ENCODE data around the gene ARHGAP25.

Gene ARHGAP25

DNA sequence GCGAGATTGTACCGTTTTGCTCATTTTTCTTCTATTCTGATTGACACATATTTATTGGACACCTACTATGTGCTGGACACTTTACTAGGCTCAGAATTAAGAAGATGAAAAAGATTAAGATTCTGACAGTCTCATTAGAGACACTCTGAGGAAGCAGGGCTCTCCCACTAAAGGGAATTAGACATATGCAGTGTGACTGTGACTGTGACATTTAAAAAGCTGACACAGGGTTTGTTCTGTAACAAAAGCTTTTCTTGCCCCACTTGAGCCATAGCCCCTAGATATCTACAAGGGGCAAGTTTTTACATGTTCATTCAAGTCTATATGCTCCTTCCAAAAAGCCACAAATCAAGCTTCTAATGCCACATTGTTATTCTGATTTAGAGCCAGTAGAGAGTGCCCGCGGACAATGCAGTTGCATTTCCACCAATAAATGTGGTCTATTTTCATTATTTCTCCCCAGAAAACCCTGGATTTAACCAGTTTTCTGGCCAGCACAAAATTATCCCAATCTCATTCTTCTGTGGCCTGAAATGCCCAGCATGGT is 9.8 kb downstream of the ARHGAP25 start:
- no peak for DNase-seq

DNA sequence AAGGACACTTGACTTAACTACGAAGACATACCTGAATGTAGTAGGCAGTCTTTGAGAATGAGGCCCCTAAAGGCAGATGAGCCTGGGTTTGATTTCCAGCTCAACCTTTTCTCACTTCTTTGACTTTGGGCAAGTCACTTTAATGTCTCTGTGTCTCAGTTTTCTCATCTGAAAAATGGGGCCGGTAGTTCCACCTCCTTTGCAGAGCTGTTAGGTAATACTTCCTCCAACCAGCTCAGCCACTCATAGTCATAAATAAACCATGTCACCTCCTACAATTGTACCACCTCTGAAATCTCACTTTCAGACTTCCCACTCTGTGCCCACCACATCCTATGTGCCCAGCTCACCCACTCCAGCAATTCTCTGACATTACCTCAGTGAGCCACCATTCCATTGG is 10.4 kb downstream of the ARHGAP25 start:
- DNase-seq = no peak

DNA sequence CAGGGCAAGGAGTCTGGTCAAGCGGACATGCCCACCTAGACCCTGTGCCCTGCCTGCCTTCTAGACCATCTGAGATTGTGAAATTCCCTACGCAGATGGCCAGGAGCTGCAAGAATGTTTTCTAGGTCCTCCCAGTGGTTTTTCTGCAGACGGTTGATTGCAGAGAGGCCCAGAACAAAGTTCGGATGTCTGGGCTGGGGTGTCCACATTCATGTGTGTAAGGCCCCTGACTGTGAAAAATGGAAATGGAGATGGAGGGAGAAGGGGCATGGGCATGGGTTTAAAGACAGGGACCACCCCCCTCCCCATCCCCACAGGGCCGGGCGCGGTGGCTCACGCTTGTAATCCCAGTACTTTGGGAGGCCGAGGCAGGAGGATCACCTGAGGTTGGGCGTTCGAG is 11.8 kb downstream of the ARHGAP25 start:
- DNase-seq = no peak

DNA sequence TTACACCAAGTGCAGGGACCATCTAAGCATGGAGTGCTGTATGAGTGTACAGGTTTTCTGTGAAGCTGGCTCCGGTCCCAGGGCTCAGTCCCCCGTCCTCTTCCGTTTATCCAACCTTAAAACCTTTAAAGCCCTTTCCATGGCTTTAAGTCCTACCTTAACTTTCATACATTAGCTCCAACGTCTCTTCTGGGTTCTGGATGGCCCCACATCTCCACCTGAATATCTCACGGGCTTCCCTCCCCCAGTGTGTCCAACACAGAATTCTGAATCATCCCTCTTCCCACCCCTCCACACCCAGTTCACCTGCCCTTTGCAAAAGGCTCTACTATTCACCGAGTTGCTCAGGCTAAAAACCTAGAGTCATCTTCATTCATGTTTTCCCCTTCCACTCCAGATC is 12.8 kb downstream of the ARHGAP25 start:
- DNase-seq = no peak

DNA sequence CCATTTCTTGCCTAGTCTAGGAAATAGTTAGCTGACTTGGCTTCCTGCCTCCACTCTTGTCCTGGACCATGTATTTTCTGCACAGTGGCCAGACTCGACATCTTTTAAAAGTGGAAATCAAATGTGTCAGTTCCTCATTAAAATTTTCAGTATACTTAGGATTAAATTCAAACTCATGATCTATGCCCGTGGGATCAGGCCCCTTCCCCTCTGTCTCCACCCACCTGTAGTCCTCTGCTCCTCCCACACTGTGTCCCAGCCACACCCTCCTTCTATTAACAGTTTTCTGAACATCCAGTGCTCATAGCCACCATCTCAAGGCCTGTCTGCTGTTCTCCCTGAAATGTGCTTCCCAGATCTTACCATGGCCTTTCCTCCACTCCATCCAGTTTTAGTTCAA is 13.3 kb downstream of the ARHGAP25 start:
- no peak for DNase-seq

DNA sequence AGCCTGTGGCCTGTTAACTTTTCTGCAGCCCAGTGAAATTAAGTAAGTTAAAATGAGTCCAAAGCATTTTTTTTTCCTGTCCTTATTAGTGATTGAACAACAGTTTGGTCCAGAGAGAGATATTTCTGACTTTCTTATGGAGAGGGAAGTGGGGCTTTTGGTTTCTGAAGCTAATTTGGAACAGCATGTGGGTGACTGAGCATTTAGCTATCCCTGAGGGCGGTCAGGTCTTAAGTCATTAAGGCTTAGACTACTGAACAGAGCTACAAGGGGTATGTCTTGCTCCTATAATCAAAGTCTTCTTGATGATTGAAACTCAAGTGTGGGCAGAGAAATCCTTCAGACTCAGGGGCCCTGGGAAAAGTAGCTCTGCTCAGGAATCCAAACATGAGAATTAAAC is 14.0 kb downstream of the ARHGAP25 start:
- no peak for DNase-seq

DNA sequence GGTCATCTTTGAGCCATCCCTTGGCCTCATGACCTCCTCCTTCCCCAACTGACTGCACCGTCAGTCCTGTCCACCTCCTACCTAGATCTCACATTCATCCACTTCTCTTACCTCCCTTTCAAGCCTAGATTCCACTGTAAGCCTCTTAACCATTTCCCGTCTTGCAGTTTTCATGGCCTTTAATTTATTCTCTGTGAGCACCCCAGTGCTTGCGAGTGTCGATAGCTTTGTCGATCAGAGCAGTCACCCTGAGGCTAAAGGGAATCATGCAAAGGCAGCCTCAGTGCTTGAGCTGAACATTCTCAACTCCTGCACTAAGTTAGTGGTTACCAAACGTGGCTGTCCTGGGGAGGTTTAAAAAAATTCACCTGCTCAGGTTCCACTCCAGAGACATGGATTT is 14.7 kb downstream of the ARHGAP25 start:
- DNase-seq = no peak

DNA sequence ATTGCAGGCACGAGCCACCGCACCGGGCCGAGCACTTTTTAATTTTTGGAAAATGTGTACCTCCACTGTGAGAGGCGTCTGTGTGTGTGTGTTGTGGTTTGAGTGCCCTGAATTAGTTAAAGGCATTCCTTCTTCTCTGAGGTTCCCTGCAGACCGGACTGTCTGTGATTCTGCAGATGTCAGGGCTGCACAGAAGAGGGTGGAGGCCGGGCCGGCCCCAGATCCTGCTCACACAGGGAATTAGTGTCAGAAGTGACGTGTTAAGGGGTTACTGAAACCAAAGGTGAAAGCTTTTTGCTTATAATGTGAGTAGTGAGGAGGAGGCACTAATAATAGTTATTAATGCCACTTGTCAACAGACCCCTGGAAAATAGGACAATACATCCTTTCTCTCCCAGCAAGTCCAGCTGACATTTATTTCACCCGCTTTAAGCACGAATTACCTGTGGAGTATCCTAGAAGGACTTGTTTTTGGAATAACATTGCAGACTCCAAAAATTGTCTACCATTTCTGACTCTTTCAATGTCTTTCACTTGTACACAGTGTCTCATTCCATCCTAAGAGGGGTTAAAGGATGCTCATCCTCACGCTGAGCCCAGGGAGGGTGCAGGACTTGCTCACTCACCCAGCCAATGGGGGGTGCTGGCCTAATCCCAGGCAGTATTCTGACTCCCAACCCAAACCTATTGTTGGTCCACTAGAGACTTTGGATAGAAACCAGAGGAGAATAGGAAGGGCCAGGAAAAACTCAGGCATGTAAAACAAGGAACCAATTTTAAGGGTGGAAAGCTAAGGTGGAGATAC is 16.2 kb downstream of the ARHGAP25 start:
- no peak for DNase-seq

DNA sequence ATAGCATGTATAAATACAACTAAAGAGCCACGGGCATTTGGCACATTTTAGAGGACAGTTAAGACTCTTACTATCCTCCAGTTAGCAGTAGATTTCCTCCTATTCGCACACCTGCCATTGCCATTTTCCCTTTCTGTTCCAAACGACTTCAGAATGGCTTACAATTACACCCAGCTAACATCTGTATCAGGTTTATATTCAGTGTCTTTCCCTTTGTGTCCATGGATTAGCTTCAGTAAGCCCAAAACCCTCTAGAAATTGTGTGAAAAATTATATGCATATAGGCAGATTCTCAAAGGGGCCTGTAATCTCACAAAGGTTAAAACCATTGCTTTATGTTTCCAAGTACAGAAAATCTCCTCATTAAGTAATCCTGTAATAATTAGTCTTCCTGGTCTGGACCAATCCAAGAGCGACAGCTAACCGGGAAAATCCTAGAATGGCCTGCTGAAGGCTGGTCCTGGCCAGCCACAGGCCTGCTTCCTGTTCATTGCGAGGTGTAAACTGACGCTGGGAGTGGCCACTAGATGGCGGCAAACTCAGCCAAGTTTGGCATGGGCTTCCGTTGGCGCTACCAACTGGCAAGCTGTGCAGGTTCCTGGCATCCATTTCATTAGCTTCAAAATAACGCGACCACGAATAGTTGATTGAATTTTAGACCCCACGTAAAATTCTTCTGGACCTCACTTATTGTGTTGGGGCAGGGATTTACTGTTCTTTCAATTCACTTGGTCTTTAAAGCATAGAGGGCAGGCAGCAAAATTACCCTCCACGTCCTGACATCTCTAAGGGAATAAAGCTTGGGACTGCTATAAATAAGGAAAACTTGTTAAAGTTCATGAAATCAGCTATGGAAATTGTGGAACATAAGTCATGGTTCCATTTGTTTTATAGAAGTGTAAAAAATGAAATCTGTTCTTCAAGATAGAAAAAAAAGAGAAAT is 17.1 kb downstream of the ARHGAP25 start:
- DNase-seq = peak; percentile 90

DNA sequence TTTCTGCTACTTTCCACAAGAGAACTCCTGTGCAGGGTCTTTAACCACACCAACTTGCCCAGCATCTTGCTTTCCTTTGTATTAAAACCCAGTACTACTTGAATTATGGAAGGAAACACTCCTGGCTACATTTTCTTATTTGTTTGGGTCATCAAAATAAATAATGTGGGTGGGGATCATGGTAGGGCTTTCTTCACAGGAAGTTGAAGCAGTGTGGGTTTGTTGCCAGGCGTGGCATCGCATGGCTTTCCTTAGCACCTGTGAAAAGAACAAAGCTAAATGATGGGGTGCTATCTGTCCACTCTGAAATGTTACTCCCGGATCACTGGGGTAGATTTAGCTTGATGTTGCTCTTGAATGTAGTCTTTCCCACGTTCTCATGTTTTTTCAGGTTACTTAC is 18.7 kb downstream of the ARHGAP25 start:
- no peak for DNase-seq

DNA sequence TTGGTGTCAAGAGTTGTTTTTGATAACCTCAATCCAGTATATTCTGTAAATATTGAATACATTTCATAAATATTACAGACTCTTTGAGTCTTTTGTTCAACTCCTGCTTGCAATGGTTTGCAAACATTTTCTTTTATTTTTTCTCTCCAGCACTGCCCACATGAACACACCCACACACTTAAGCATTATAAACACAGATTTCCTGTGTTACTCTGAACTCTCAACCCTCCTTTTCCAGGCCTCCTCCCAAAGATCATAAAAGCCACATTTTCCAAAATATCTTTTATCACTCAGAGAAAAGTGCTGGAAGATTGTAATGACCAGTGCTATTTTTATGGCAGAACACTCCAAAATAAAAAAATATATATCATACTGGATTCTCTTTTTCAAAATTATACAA is 20.5 kb downstream of the ARHGAP25 start:
- no peak for DNase-seq

DNA sequence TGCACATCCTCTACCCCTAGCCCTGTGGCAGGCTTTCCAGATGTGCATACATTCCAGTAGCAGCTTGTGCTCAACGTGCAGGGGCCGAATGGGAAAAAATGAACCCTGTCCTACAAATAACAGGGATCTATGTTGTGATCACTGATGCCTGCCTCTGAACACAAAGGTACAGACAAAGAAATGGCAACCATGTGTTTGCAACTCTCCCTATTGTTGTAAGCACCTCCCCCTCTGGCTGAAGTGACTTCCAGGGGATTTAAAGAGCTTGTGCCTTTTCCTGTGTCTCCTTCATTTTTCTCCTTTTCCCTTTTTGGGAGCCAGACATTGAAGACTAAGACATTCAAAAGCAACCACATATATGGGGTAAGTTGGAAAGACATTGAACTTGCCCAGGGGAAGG is 21.6 kb downstream of the ARHGAP25 start:
- no peak for DNase-seq

DNA sequence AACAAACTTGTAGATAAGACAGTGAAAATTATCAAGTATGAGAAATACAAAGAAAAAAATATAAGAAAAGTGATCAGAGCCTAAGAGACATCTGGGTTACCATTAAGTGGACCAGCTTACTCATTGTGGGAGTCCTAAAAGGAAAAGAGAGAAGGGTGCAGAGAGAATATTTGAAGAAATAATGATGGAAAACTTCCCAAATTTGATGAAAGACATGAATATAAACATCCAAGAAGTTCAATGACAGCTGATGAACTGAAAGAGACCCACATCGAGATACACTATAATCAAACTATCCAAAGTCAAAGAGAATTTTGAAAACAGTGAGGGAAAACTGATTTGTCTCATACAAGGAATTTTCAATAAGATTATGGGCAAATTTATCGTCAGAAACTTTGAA is 22.5 kb downstream of the ARHGAP25 start:
- no peak for DNase-seq

DNA sequence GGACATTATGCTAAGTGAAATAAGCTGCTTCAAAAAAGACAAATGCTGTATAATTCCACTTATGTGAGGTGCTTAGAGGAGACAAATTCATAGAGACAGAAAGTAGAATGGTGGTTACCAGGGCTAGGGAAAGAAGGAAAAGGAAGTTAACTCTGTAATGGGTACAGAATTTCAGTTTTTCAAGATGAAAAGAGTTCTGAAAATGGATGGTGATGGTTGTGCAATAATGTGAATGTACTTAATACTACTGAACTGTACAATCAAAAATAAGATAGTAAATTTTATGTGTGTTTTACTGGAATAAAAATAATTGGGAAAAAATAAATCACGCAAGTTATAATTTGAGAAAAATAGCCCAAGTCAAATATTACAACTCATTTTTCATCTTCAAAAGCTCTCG is 27.5 kb downstream of the ARHGAP25 start:
- no peak for DNase-seq

DNA sequence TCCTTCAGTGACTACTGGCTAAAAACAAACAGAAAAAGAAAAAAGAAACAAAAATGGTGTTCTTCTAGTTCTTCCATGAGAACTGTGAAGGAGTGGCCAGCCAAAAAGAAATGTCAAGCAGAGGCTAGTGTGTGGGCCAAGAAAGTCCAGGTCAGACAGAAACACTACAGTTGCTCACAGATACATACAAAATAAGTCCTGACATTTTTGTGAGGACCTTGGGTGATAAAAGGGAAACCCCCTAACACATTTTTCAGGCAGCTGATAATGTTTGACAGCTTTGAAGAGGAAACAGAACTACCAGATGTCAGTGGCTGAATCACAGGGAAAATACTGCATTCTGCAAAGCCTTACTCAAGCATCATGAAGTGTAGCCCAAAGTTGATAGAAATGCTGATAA is 28.1 kb downstream of the ARHGAP25 start:
- DNase-seq = no peak

DNA sequence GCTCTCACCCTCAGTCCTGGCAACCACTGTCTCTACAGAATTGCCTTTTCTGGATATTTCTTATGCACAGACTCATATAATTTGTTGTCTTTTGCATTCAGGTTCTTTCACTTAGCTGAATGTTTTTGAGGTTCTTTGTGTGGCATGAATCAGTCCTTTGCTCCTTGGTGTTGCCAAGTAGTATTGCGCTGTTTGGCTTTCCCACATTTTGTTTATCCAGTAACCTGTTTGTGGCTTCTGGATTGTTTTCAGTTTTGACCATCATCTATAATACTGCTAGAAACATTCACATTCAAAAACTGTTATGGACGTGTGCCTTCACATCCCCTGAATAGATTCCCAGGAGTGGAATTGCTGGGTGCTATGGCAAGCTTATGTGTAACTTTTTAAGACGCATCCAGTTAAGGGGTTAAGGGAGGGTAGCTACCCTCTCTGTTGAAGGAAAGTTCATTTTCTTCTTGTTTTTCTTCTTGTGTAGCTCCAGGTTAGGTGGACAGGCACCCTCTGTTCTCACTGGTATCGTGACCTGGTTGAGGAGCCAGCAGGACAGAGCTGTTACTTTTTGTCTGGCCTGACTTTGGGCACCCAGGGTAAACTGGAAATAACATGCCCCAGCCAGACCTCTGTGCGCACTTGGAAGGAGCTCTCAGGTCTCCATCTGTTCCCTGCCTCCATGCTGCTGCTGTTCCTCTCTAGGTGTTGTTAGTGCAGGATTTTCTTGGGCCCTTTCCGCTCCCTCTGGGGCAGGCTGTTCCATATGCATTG is 29.6 kb downstream of the ARHGAP25 start:
- no peak for DNase-seq

DNA sequence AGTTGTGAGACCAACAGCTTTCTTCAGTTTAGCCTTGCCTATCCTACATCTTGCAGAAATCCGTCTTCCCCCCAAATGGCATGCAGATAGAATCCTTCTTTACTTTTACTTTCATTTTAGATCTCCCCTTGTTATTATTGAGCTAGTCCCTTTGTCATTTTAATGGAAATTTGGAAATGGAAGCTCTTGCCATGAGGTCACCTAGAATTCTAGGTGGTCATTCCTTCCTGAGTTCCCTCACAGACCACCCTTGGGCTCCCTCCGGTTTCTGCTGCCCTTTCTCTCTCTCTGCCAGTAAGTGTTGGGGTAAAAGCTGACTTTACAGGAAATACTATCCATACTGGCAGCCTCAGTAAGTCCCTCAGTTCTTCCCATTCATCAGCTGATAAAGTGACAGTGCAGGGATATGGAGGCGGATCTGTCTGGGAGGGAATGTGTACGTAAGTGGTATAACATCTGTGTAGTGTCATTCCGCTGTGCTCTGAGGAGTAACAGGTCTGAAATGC is 30.2 kb downstream of the ARHGAP25 start:
- no peak for DNase-seq

DNA sequence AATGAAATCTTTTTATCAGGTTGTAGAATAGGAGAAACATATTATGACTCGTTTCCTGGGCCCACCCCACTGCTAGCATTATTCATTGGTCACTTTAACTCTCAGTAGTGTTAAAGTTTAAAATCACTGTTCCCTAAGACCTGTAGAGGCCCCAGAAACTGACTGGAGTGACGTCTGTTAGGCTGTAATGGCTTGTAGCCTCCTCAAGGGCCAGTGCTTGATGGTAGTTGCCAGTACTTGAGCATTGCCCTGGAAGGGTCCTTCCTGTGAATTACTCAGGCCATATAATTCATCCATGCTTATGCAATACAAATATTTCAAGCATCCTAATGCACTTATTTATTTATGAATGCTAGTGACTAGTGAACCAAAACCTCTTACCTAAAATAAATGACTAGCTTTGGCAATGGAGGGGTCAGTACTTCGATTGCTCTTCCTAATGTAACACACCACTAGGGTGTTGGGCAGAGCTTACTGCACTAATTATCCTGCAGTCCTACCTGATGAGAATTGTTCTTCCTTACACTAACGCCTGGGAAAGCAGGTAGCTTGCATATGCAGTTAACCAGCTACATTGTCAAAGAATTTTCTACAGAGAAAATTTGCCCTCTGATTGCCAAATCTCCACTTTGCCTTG is 31.2 kb downstream of the ARHGAP25 start:
- no peak for DNase-seq

DNA sequence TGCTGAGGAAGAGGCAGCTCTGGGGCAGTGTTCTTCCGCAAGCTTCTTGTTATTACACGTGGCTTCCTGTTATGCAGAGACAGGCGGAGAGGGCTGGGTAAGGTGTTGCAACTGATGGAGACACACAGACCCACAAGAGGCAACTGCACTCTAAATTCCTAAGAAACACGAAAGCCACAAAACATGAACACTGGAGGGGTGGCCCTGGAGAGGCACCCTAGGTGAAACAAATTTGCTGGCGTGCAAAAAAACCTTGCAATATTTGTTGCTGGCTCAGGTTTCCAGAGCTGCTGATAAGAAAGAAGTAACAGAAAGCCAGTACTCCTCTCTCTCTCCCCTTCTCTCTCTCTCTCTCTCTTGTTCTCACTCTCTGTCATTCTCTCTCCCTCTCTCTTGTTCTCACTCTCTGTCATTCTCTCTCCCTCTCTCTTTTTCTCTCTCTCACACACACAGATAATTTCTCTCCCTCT is 31.8 kb downstream of the ARHGAP25 start:
- peak; percentile 63 for DNase-seq

DNA sequence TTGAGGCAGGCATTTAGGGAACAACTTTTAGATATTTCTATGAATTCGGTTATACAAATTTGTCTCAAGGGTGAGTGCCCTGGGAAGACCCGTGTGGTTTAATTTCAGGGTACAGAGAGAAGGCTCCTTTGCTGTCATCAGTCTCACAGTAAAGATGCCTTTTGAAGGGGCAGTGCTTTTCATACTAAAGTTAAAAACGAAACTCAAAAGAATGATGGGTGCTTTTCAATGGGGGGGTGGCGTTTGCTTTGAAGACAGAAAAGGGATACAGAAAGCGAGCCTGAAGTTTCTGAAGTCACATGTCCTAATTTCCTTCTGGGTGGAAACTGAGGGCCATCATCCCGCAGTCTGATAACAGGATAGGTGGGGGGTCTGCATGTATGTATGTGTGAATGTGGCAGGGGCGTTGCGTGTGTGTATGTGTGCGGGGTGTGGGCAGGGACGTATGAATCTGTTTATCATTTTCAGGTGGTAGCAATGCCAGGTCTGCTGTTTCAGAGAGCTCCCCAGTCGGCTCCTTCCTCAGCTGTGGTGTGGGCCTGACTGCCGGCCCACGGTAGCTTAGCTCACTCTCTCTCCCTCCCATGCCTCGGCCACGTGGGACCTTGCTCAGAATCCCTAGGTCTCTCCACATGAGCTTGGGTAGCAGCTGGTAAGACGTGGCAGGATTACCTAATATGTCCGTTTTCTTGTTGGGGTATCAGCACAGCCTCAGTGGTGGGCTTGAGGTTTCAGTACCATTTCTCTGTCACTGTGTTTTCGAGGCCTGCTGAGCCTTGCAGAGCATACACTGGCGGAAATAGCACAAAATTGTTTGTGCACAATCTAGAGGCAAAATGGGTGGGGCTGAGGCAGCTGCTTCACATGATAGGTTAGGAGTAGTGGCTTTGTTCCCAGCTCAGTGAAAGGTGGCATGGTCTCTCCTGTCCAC is 32.7 kb downstream of the ARHGAP25 start:
- DNase-seq = peak; percentile 74

DNA sequence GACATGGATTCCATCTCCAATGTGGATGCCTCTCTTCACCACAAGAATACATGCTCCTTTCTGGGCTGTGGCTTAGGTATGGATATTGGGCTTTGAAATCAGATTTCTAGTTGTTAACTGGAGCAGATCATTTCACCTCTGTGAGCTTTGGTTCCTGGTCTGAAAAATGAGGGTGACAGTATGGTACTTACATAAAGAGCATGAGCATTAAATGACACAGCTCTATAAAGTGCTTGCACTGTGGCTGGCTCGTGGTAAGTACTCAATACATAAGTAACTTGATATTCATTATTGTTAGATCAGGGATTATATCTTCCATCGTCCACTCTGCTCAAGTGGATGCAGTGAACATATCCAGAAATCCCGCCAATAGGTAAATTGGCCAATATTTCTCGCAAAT is 33.4 kb downstream of the ARHGAP25 start:
- DNase-seq = no peak
